Measurements from ENCODE around the gene SPTB.

DNA sequence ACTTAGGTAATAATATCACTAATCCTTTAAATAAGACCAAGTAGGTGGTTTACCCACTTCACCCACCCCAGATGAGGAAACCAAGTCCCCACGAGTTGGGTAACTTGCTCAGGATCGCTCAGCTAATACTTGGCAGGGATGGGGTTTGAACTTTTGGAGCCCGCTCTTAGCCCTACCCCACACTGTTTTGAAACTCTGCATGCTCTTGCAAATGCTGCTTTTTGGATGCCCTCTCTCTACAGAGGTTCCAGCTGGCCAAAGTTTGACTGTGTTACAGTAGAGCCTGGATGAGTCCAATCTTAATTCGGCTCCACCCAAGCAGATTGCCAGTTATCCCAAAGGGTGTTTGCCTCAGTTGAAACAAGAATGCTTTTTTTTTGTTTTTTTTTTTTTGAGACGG lies 168.7 kb downstream of the SPTB start:
- TF ChIP-seq, protein P1, sequence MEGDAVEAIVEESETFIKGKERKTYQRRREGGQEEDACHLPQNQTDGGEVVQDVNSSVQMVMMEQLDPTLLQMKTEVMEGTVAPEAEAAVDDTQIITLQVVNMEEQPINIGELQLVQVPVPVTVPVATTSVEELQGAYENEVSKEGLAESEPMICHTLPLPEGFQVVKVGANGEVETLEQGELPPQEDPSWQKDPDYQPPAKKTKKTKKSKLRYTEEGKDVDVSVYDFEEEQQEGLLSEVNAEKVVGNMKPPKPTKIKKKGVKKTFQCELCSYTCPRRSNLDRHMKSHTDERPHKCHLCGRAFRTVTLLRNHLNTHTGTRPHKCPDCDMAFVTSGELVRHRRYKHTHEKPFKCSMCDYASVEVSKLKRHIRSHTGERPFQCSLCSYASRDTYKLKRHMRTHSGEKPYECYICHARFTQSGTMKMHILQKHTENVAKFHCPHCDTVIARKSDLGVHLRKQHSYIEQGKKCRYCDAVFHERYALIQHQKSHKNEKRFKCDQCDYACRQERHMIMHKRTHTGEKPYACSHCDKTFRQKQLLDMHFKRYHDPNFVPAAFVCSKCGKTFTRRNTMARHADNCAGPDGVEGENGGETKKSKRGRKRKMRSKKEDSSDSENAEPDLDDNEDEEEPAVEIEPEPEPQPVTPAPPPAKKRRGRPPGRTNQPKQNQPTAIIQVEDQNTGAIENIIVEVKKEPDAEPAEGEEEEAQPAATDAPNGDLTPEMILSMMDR (IDR thresholded peaks at IDR 0.05; ENCODE audit: low read depth, low read length, poor library complexity, severe bottlenecking): no peak
- no peak for TF ChIP-seq EZH2phosphoT487 (IDR thresholded peaks at IDR 0.05; ENCODE audit: borderline replicate concordance, low read length)

All from DOHH2 (cell line).